BJ (cell line): Measurements from ENCODE around the gene CPEB1. TPM values are rescaled to one million over a fixed set of nuclear protein-coding genes. Genes with fewer than 3 reads are reported as not detected.

ENCODE experiments used
- CTCF ChIA-PET: fragments of 350-600 bp; formaldehyde crosslinking; extraction: SDS; loops from one replicate; lab custom pipeline; 2021; ENCODE audit warnings: antibody characterized with exemption, inconsistent platforms; lab: Yijun Ruan, JAX
- POLR2A ChIA-PET: fragments of 300-600 bp; sonication (Branson Sonifier 250); formaldehyde crosslinking; extraction: SDS; loops from one replicate; lab custom pipeline; 2021; ENCODE audit warnings: antibody characterized with exemption; lab: Charles Lee
- DNase-seq: peaks from one replicate; pipeline ENCODE4 v3.0.0-alpha.2; 2011; ENCODE audit warnings: low read depth
- H3K27me3 ChIP-seq: 2 replicates; pipeline ENCODE4 v1.6.0; 2011; ENCODE audit warnings: low read length; ENCODE audit not compliant: control insufficient read depth, insufficient read depth
- H3K36me3 ChIP-seq: 2 replicates; pipeline ENCODE4 v1.5.1; 2011; ENCODE audit warnings: low read length; ENCODE audit not compliant: control insufficient read depth, insufficient read depth
- H3K4me3 ChIP-seq: 2 replicates; pipeline ENCODE4 v1.5.1; 2011; ENCODE audit warnings: low read depth, mild to moderate bottlenecking, control low read depth, low read length
- CTCF ChIP-seq: IDR thresholded peaks from 2 replicates; pipeline ENCODE4 v1.5.1; 2011; ENCODE audit warnings: low read depth, mild to moderate bottlenecking, control low read depth, inconsistent platforms, low read length, moderate library complexity; ENCODE audit not compliant: insufficient read depth
- polyA plus RNA-seq: library from polyadenylated mRNA; depleted of rRNA; stranded (reverse); fragments of >200 nt; gene quantifications from 2 replicates; pipeline ENCODE4 v1.2.3, GENCODE V29; 2011

Gene CPEB1
- polyA plus RNA-seq, 1 experiment, result 4.1 TPM

GRCh38 chr15:82575335-82575734 lies 71.8 kb downstream of the CPEB1 start:
- Histone ChIP-seq H3K4me3 (no peak overlapping the region), H3K27me3 (no peaks in the 10 kb centered on the region), H3K36me3 (no peaks in the 10 kb centered on the region)
- CTCF ChIA-PET, result no interaction called here
- no peak for TF ChIP-seq CTCF
- POLR2A ChIA-PET, result no interaction called here
- DNase-seq, result no peak

GRCh38 chr15:82572986-82573385 lies 74.2 kb downstream of the CPEB1 start:
- ChIA-PET POLR2A (no interaction called here), CTCF (interaction anchor here (0.6 to 2.0 kb wide), 3 partner anchors 12 to 63 kb away, joined by 3 to 5 read pairs (median 5); no protein-coding TSS in a partner anchor)
- no peak for TF ChIP-seq CTCF

GRCh38 chr15:82572311-82572710 lies 74.9 kb downstream of the CPEB1 start:
- ChIA-PET POLR2A (no interaction called here), CTCF (interaction anchor here (0.6 to 2.0 kb wide), 4 partner anchors 12 to 64 kb away, joined by 3 to 5 read pairs (median 4); no protein-coding TSS in a partner anchor)
- no peak for TF ChIP-seq CTCF
- no peaks in the 10 kb centered on the region for H3K36me3 ChIP-seq
- no peak overlapping the region for H3K4me3 ChIP-seq
- no peaks in the 10 kb centered on the region for H3K27me3 ChIP-seq
- no peak for DNase-seq

More at GRCh38 chr15:82572986-82573385, 74.2 kb downstream of the CPEB1 start:
- Histone ChIP-seq H3K27me3 (no peaks in the 10 kb centered on the region), H3K4me3 (no peak overlapping the region), H3K36me3 (no peaks in the 10 kb centered on the region)
- no peak for DNase-seq

- POLR2A ChIA-PET, result interaction anchor here (0.6 kb wide), 1 partner anchor 464 kb away, joined by 6 read pairs; no protein-coding TSS in a partner anchor
Measured at GRCh38 chr15:82571722-82572222, 75.4 kb downstream of the CPEB1 start.

More at GRCh38 chr15:82571722-82572222, 75.4 kb downstream of the CPEB1 start:
- no peaks in the 10 kb centered on the region for H3K36me3 ChIP-seq
- CTCF ChIA-PET, result interaction anchor here (0.7 to 2.0 kb wide), 3 partner anchors 11 to 41 kb away, joined by 3 to 5 read pairs (median 4); no protein-coding TSS in a partner anchor
- no peaks in the 10 kb centered on the region for H3K27me3 ChIP-seq
- no peak for TF ChIP-seq CTCF
- peak; percentile 52 for DNase-seq
- H3K4me3 ChIP-seq, result peak overlapping the region; percentile 42
